A673 (cell line): Measurements from ENCODE around the gene PHF19.

Source experiments
- CTCF ChIP-seq: fragments of 300-800, 200-600 bp; sonication (generic); conservative IDR thresholded peaks from 2 replicates; pipeline ENCODE4 v1.5.1; 2017; ENCODE audit warnings: low read depth, mild to moderate bottlenecking, antibody characterized with exemption, low read length, moderate library complexity, mixed read lengths
- EZH2 ChIP-seq: fragments of 200-600 bp; sonication (generic); IDR thresholded peaks from 2 replicates; pipeline ENCODE4 v1.6.1; 2017; ENCODE audit warnings: borderline replicate concordance, low read depth, mild to moderate bottlenecking, mixed read lengths, antibody characterized with exemption, low read length; ENCODE audit not compliant: poor library complexity, severe bottlenecking

GRCh38 chr9:120925535-120926396, 48.8 kb upstream of the PHF19 start:
- TF ChIP-seq CTCF (no peak), EZH2 (no peak)
